IMR-90 (cell line): ENCODE measurements around the gene HCK. TPM values are rescaled to one million over a fixed set of nuclear protein-coding genes. Genes with fewer than 3 reads are reported as not detected.

Experiments used
- ATAC-seq: fragments of 200-7000 bp; cut with Tn5 transposase; 2 replicates; pipeline ENCODE4 v1.9.1; 2020; ENCODE audit warnings: low read depth, mild to moderate bottlenecking, moderate library complexity
- BruUV-seq: library from RNA; stranded (reverse); fragments of 400-500 nt; replicated peaks from 2 replicates; lab custom pipeline; 2021; lab: Mats Ljungman, UMichigan
- CTCF ChIA-PET: fragments of 300-600 bp; formaldehyde crosslinking; extraction: SDS; loops from one replicate; lab custom pipeline; 2021; ENCODE audit warnings: antibody characterized with exemption; lab: Yijun Ruan, JAX
- POLR2A ChIA-PET: fragments of 300-600 bp; sonication (Branson Sonifier 250); formaldehyde crosslinking; loops from one replicate; lab custom pipeline; 2022; ENCODE audit warnings: antibody characterized with exemption; ENCODE audit not compliant: unreplicated experiment; lab: Charles Lee
- DNase-seq: peaks from one replicate; pipeline ENCODE4 v3.0.0; 2013
- H2AFZ ChIP-seq: replicated peaks from 2 replicates; pipeline ENCODE3; 2013; ENCODE audit warnings: low read length, mild to moderate bottlenecking; ENCODE audit not compliant: poor library complexity
- H2AK5ac ChIP-seq: 2 replicates; pipeline ENCODE4 v1.6.1; 2013; ENCODE audit warnings: low read depth, low read length, inconsistent platforms
- H2AK9ac ChIP-seq: replicated peaks from 2 replicates; pipeline ENCODE3; 2013; ENCODE audit warnings: mild to moderate bottlenecking, low read depth, low read length, moderate library complexity; ENCODE audit not compliant: poor library complexity
- H2BK120ac ChIP-seq: 2 replicates; pipeline ENCODE4 v1.6.1; 2013; ENCODE audit warnings: low read depth, low read length, inconsistent platforms
- H2BK15ac ChIP-seq: 3 replicates; pipeline ENCODE4 v1.6.1; 2013; ENCODE audit warnings: low read depth, low read length, inconsistent platforms
- H2BK20ac ChIP-seq: 2 replicates; pipeline ENCODE4 v1.6.1; 2013; ENCODE audit warnings: low read depth, mild to moderate bottlenecking, inconsistent platforms, low read length, moderate library complexity
- H2BK5ac ChIP-seq: 2 replicates; pipeline ENCODE4 v1.6.1; 2013; ENCODE audit warnings: mild to moderate bottlenecking, low read depth, low read length, inconsistent platforms; ENCODE audit not compliant: poor library complexity, severe bottlenecking
- H3K14ac ChIP-seq: replicated peaks from 2 replicates; pipeline ENCODE4 v1.6.1; 2013; ENCODE audit warnings: low read depth, low read length, inconsistent platforms
- H3K18ac ChIP-seq: 2 replicates; pipeline ENCODE4 v1.6.1; 2013; ENCODE audit warnings: low read depth, low read length, control low read depth
- H3K23ac ChIP-seq: 2 replicates; pipeline ENCODE4 v1.6.1; 2013; ENCODE audit warnings: low read depth, low read length, inconsistent platforms
- H3K27ac ChIP-seq: 2 replicates; pipeline ENCODE4 v1.5.1; 2013; ENCODE audit warnings: mild to moderate bottlenecking, control low read depth, low read length; ENCODE audit not compliant: insufficient read depth
- H3K27me3 ChIP-seq: 2 replicates; pipeline ENCODE4 v1.6.1; 2013; ENCODE audit warnings: low read length; ENCODE audit not compliant: control insufficient read depth, insufficient read depth
- H3K36me3 ChIP-seq: 2 replicates; pipeline ENCODE4 v1.6.1; 2013; ENCODE audit warnings: low read length, mixed read lengths; ENCODE audit not compliant: control insufficient read depth, insufficient read depth
- H3K4ac ChIP-seq: 2 replicates; pipeline ENCODE4 v1.6.1; 2013; ENCODE audit warnings: low read depth, low read length, inconsistent platforms
- H3K4me1 ChIP-seq: 2 replicates; pipeline ENCODE4 v1.6.1; 2013; ENCODE audit warnings: low read length, mixed read lengths; ENCODE audit not compliant: control insufficient read depth, insufficient read depth
- H3K4me2 ChIP-seq: 2 replicates; pipeline ENCODE4 v1.6.1; 2013; ENCODE audit warnings: low read depth, mild to moderate bottlenecking, control low read depth, low read length, moderate library complexity
- H3K4me3 ChIP-seq: 2 replicates; pipeline ENCODE4 v1.5.1; 2013; ENCODE audit warnings: low read depth, mild to moderate bottlenecking, control low read depth, low read length, moderate library complexity; ENCODE audit not compliant: insufficient read depth
- H3K56ac ChIP-seq: 2 replicates; pipeline ENCODE4 v1.6.1; 2013; ENCODE audit warnings: low read length, inconsistent platforms; ENCODE audit not compliant: insufficient read depth; ENCODE audit errors: extremely low read depth
- H3K79me1 ChIP-seq, 2 experiments: 2 replicates each; pipeline ENCODE4 v1.6.1; 2013; ENCODE audit warnings: low read length in 2 of 2, inconsistent platforms in 1 of 2, low read depth in 1 of 2
- H3K9ac ChIP-seq: 2 replicates; pipeline ENCODE4 v1.6.1; 2013; ENCODE audit warnings: low read depth, low read length, control low read depth
- H3K9me1 ChIP-seq: 2 replicates; pipeline ENCODE4 v1.6.1; 2013; ENCODE audit warnings: low read length, inconsistent platforms; ENCODE audit not compliant: insufficient read depth
- H3K9me3 ChIP-seq: 2 replicates; pipeline ENCODE4 v1.6.1; 2013; ENCODE audit warnings: low read length; ENCODE audit not compliant: control insufficient read depth, insufficient read depth
- H4K20me1 ChIP-seq: 2 replicates; pipeline ENCODE4 v1.6.1; 2013; ENCODE audit warnings: low read length, inconsistent platforms; ENCODE audit not compliant: insufficient read depth
- H4K5ac ChIP-seq: 2 replicates; pipeline ENCODE4 v1.6.1; 2013; ENCODE audit warnings: mild to moderate bottlenecking, low read depth, low read length, control low read depth
- H4K8ac ChIP-seq, 2 experiments: 2 replicates each; pipeline ENCODE4 v1.6.1; 2013; ENCODE audit warnings: low read depth in 2 of 2, low read length in 2 of 2, control low read depth in 1 of 2, inconsistent platforms in 1 of 2
- H4K91ac ChIP-seq: 2 replicates; pipeline ENCODE4 v1.6.1; 2013; ENCODE audit warnings: low read depth, low read length, inconsistent platforms; ENCODE audit not compliant: insufficient read depth
- BHLHE40 ChIP-seq: fragments of 150-350 bp; IDR thresholded peaks from 2 replicates; pipeline ENCODE4 v1.6.1; 2016; ENCODE audit warnings: mild to moderate bottlenecking, low read depth, low read length
- FOS ChIP-seq: fragments of 150-350 bp; IDR thresholded peaks from 2 replicates; pipeline ENCODE4 v1.6.1; 2016; ENCODE audit warnings: low read depth, low read length
- MAZ ChIP-seq: IDR thresholded peaks from 2 replicates; pipeline ENCODE4 v1.6.1; 2012; ENCODE audit warnings: low read depth, mild to moderate bottlenecking, low read length, improper control_type of control experiment, moderate library complexity, borderline replicate concordance
- POLR2A ChIP-seq: IDR thresholded peaks from 2 replicates; pipeline ENCODE4 v1.6.1; 2012; ENCODE audit warnings: mild to moderate bottlenecking, low read depth, low read length
- RAD21 ChIP-seq: IDR thresholded peaks from 2 replicates; pipeline ENCODE4 v1.6.1; 2012; ENCODE audit warnings: low read length, improper control_type of control experiment
- RFX5 ChIP-seq: IDR thresholded peaks from 2 replicates; pipeline ENCODE4 v1.8.0; 2012; ENCODE audit warnings: low read depth, mild to moderate bottlenecking, low read length, moderate library complexity
- SMC3 ChIP-seq: fragments of 150-350 bp; IDR thresholded peaks from 2 replicates; pipeline ENCODE4 v1.6.1; 2016; ENCODE audit warnings: low read depth, mild to moderate bottlenecking, antibody characterized with exemption, low read length, moderate library complexity
- WGBS, 2 experiments: methylation state at CpG; one replicate each; pipeline versions ENCODE4 v1.1.5 to v1.1.7; 2013; ENCODE audit warnings: missing lambda C conversion rate in 2 of 2; ENCODE audit not compliant: insufficient read length in 1 of 2; ENCODE audit errors: extremely low coverage in 2 of 2; 5-methylcytosine and 5-hydroxymethylcytosine counted together
- dilution Hi-C: fragments of 300-500 bp; cut with HindIII; formaldehyde crosslinking; loops from one replicate; pipeline ENCODE4 v1.14.3; 2018; ENCODE audit warnings: low sequenced_read_pairs; ENCODE audit not compliant: unreplicated experiment
- in situ Hi-C: fragments of 300-500 bp; cut with MboI; formaldehyde crosslinking; loops from 3 replicates; pipeline ENCODE4 v1.14.3; 2019; ENCODE audit warnings: low sequenced_read_pairs, inconsistent platforms, mixed read lengths
- intact Hi-C: fragments of 100-400 bp; cut with micrococcal nuclease; formaldehyde crosslinking; loops from 2 replicates; pipeline ENCODE4 v1.10.0; 2022
- polyA plus RNA-seq, 3 experiments: library from polyadenylated mRNA; depleted of rRNA; stranded (reverse); fragments of >200 nt; gene quantifications; 2 replicates each; pipeline ENCODE4 v1.2.3, GENCODE V29; 2012; ENCODE audit warnings: low replicate concordance in 1 of 3
- total RNA-seq: library from RNA; depleted of rRNA; stranded (reverse); fragments of >200 nt; gene quantifications from 2 replicates; pipeline ENCODE4 v1.2.3, GENCODE V29; 2012
- TF ChIP-seq, protein P1 (sequence below): conservative IDR thresholded peaks from 2 replicates; pipeline ENCODE4 v1.5.1; 2012; ENCODE audit warnings: mild to moderate bottlenecking, low read depth, low read length, improper control_type of control experiment
- TF ChIP-seq, protein P2 (sequence below): fragments of 150-350 bp; IDR thresholded peaks from 2 replicates; pipeline ENCODE4 v1.6.1; 2017; ENCODE audit warnings: mild to moderate bottlenecking, antibody characterized with exemption, low read length, low read depth

Gene HCK
- total and polyA plus RNA-seq, 2 of the 4 experiments (the other 2 are of a cell fraction), result not detected

DNA sequence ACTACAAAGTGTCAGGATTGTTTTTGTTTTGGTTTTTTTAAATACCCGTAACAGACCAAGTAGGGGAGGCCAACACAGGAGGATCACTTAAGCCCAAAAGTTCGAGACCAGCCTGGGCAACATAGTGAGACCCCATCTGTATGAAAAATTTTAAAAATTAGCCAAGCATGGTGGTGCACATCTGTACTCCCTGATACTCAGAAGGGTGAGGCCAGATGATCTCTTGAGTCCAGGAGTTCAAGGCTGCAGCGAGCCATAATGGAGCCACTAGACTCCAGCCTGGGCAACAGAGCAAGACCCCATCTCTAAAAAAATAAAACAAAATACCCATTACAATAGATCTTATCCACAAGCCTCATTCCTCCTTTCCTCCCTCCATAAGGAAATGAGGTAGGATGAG is 28.7 kb downstream of the HCK start:
- no peak for DNase-seq
- TF ChIP-seq FOS (no peak), BHLHE40 (no peak), MAZ (no peak), POLR2A (no peak), SMC3 (no peak), RFX5 (no peak), RAD21 (no peak)
- TF ChIP-seq, protein P1, sequence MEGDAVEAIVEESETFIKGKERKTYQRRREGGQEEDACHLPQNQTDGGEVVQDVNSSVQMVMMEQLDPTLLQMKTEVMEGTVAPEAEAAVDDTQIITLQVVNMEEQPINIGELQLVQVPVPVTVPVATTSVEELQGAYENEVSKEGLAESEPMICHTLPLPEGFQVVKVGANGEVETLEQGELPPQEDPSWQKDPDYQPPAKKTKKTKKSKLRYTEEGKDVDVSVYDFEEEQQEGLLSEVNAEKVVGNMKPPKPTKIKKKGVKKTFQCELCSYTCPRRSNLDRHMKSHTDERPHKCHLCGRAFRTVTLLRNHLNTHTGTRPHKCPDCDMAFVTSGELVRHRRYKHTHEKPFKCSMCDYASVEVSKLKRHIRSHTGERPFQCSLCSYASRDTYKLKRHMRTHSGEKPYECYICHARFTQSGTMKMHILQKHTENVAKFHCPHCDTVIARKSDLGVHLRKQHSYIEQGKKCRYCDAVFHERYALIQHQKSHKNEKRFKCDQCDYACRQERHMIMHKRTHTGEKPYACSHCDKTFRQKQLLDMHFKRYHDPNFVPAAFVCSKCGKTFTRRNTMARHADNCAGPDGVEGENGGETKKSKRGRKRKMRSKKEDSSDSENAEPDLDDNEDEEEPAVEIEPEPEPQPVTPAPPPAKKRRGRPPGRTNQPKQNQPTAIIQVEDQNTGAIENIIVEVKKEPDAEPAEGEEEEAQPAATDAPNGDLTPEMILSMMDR, result no peak
- TF ChIP-seq, protein P2, sequence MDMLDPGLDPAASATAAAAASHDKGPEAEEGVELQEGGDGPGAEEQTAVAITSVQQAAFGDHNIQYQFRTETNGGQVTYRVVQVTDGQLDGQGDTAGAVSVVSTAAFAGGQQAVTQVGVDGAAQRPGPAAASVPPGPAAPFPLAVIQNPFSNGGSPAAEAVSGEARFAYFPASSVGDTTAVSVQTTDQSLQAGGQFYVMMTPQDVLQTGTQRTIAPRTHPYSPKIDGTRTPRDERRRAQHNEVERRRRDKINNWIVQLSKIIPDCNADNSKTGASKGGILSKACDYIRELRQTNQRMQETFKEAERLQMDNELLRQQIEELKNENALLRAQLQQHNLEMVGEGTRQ, result no peak
- Histone ChIP-seq H3K18ac (no peak overlapping the region), H3K56ac (no peak overlapping the region), H2AK5ac (no peak overlapping the region), H3K27me3 (peaks cover 69% of the 10 kb centered on the region), H3K79me1 (no peaks in the 10 kb centered on the region), H3K9me3 (no peaks in the 10 kb centered on the region), H2BK15ac (no peak overlapping the region), H3K23ac (no peak overlapping the region), H4K8ac (no peak overlapping the region), H2AFZ (no peak overlapping the region), H3K4ac (no peak overlapping the region), H3K27ac (no peak overlapping the region), H2BK5ac (no peak overlapping the region), H4K5ac (no peak overlapping the region), H3K4me2 (no peak overlapping the region), H3K4me3 (no peak overlapping the region), H3K9ac (no peak overlapping the region), H3K36me3 (no peaks in the 10 kb centered on the region), H4K91ac (no peak overlapping the region), H2BK120ac (no peak overlapping the region), H3K14ac (no peak overlapping the region), H3K4me1 (no peaks in the 10 kb centered on the region), H2AK9ac (no peak overlapping the region), H2BK20ac (no peak overlapping the region), H3K9me1 (no peaks in the 10 kb centered on the region), H4K20me1 (no peaks in the 10 kb centered on the region)
- in situ Hi-C loops (no loop called here), intact Hi-C loops (no loop called here), dilution Hi-C loops (no loop called here)
- POLR2A ChIA-PET, result no interaction called here
- no TSS peak for BruUV-seq
- no peak for ATAC-seq
- no CpG with 5 or more reads among the region's 3 CpGs for WGBS, 2 experiments
- CTCF ChIA-PET, result no interaction called here
